GM19468 (cell line): ENCODE results near the gene SRA1.
"Not testable (repeated sequence)": the region's sequence is repeated elsewhere in the genome, so short reads cannot be mapped to it uniquely, and the experiment has no call there.

ENCODE experiments used
- ATAC-seq: cut with Tn5 transposase; IDR thresholded peaks from one replicate; pipeline ENCODE4 v1.9.1; 2021; ENCODE audit warnings: mild to moderate bottlenecking, moderate library complexity, moderate number of reproducible peaks; ENCODE audit not compliant: unreplicated experiment; ENCODE audit errors: extremely low read depth

The SRA1 gene

GRCh38 chr5:140557136-140557805, at the start of gene SRA1:
SRA1 (minus strand) TSS chr5:140557473; CDS start chr5:140557452, 21 bp downstream.
- ATAC-seq, result peak; percentile 99

- no peak for ATAC-seq
Measured at GRCh38 chr5:140607031-140607430, 49.8 kb upstream of the SRA1 start.

DNA sequence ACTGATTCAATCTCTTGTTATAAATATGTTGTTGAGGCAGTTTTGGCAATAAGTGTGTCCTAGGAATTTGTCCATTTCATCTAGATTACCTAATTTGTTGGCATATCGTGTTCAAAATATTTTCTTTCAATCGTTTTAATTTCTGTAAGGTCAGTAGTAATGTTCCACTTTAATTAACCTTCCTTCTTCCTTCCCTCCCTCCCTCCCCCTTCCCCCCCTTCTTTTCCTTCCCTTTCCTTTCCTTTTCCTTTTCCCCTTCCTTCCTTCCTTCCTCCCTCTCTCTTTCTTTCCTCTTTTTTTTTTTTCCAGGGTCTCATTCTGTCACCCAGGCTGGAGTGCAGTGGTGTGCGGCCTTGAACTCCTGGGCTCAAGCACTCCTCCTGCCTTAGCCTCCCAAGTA, 48.6 kb upstream of the SRA1 start:
- ATAC-seq, result no peak

DNA sequence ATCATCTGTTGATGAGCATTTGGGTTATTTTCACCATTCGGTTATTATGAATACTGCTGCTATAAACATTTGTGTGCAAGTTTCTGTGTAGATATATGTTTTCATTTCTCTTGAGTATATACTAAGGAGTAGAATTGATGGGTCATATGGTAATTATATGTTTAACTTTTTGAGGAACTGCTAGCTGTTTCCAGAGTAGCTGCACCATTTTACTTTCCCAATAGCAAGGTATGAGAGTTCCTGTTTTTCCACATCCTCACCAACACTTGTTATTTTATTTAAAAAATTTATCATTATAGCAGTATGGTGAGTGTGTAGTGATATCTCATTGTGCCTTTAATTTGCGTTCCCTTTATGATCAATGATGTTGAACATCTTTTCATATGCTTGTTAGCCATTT, 46.5 kb upstream of the SRA1 start:
- ATAC-seq, result no peak

- ATAC-seq, result not testable (repeated sequence)
Measured at GRCh38 chr5:140603446-140603698, 46.1 kb upstream of the SRA1 start.

GRCh38 chr5:140602147-140602546, 44.9 kb upstream of the SRA1 start:
- ATAC-seq, result no peak

- ATAC-seq, result no peak
Measured at GRCh38 chr5:140600096-140600495, 42.8 kb upstream of the SRA1 start.

GRCh38 chr5:140598836-140599235, 41.6 kb upstream of the SRA1 start:
- ATAC-seq, result no peak

GRCh38 chr5:140596321-140596741, 39.1 kb upstream of the SRA1 start:
- no peak for ATAC-seq

- no peak for ATAC-seq
Measured at GRCh38 chr5:140595538-140596300, 38.4 kb upstream of the SRA1 start.

DNA sequence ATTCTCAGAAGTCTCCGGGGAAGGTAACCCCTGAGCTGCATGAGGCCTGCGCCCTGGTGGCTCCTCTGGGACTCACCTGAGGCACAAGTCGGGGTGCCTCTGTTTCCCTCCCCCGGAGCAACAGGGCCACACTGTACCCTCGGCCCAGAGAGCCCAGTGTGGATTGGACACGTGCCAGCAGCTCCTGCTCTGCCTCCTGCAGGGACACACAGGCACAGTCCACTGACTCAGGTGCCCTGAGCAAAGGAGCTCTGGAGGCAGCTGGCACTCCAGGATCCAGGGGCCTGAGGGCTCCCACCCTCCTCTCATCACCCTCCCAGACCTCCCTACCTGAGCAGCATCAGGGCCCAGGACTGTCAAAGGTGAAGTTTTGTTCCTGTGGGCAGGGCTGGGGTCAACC, 36.9 kb upstream of the SRA1 start:
- ATAC-seq, result no peak

GRCh38 chr5:140593070-140593469, 35.8 kb upstream of the SRA1 start:
- not testable (repeated sequence) for ATAC-seq

DNA sequence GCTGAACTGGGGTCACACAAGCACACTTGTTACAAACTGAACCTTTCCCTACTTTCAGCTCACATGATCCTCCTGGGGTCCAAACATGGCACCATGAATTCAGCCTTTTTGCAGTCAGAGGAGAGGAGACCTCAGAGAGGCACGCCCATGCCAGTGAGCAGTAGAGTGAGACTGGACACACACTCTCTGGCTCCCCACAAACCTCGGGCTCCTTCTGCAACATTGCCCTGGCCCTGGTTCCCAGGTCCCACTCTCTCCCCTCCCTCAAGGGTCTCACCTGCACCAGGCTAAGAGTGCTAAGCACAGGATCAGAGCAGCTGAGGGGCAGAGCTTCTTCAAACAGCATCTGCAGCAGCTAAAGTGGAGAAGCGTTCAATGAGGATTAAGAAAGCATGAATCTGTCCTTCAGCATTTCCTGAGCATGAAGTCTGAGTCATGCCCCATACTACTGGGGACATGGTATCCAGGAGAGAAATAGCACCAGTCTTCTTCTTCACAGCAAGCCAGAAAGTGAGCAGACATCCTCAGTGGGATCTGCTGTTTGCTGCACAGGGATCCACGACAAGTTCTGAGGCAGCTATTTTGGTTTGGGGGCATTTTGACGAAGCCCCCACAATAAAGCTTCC, 34.6 kb upstream of the SRA1 start:
- ATAC-seq, result no peak

DNA sequence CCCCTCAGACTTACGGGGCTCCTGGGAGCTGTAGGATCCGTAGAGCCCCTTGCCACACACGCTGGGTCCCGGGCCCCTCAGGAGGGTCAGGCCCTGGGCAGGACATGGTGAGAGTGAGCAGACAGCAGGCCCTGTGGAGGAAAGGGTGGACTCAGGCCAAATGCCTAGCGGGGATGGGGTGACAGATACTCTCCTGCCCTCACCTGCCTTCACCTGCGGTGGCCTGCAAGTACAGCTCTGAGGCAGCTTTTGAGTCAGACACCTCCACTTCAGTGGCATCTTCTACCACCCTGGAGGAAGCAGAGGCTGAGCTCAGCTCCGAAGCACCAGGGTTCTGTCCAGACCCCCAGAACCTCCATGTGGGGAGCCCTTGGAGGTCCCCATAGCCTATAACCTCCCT, 33.6 kb upstream of the SRA1 start:
- no peak for ATAC-seq

DNA sequence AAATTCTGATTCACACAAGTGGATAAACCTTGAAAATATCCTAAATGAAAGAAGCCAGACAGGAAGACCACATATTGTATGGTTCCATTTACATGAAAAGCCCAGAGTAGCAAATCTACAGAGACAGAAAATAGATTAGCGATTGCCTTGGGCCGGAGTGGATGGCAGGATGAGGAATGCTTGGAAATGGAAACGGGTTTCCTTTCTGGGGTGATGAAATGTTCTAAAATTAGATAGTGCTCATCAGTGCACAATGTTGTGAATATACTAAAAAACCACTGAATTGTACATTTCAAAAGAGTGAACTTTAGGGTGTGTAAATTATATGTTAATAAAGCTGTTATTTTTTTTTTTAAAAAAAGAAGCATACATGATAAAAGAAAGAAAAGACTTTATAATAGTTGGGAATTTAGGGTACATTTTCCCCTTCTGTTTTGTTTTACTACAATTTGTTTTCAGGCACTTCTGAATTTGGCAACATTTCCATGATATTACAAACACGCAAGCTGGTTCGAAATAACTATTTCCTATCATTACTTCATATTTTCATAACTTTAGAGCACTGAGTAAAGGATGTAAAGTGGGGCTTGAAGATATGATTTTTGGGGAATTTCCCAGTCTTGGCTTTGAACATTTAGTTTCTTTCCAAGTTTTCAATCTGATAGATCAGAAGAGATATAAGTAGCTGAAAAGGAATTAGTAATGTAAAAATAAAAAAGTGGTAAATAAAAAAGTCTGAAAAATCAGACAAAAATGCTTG, 31.2 kb upstream of the SRA1 start:
- ATAC-seq, result no peak

GRCh38 chr5:140587495-140587894, 30.2 kb upstream of the SRA1 start:
- ATAC-seq, result no peak

DNA sequence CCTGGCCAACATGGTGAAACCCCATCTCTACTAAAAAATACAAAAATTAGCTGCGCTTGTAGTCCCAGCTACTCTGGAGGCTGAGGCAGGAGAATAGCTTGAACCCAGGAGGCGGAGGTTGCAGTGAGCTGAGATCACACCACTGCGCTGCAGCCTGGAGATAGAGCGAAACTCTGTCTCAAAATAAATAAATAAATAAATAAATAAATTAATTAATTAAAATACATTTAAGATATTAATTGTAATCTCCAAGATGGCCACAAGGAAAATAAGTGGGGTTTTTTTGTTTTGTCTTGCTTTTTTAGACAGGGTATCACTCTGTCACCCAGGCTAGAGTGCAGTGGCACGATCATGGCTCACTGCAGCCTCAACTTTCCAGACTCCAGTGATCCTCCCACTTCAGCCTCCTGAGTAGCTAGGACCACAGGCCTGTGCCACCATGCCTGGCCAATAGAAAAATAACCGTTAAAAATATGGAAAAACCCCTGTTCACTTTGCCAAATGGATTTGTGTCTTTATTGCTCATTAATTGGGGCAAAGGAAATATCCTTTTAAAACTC, 22.0 kb upstream of the SRA1 start:
- ATAC-seq, result not testable (repeated sequence)

DNA sequence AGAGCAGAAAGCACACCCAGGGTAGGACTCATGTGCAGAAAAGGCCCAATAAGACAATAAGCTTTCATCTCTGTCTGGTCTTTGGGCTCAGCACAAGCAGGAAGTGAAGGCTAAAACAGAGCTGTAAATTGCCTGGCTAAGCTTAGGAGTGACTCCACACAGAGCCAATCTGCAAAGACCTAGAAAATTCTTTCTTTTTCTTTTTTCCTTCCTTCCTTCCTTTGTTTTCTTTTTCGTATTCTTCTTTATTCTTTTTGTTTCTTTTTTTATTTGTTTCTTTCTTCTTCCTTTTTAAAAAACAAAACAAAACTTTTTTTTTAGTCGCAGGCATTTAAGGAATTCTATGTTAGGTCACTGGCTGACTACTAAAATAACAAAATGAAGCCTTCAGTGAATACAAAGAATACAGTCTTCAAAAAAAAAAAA, 19.5 kb upstream of the SRA1 start:
- ATAC-seq, result no peak

DNA sequence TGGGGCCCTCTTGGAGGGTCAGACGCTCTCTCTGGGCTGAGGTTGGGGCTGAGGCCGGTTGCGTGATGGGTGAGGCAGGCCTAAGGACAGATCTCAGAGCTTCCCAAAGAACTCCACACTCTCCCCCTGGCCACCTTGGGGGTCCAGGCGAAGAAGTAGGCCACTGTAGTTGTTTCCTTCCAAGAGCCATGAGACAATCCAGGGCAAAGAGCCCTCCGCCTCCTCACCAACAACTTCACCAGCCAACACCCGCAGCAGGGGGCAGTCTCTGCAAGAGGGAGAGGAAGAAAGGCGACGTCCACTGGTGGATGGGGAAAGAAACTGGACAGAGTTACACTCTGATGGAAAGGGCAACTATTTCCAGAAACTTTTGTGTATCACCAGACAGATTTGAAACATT, 18.0 kb upstream of the SRA1 start:
- no peak for ATAC-seq

GRCh38 chr5:140574165-140574564, 16.9 kb upstream of the SRA1 start:
- no peak for ATAC-seq

DNA sequence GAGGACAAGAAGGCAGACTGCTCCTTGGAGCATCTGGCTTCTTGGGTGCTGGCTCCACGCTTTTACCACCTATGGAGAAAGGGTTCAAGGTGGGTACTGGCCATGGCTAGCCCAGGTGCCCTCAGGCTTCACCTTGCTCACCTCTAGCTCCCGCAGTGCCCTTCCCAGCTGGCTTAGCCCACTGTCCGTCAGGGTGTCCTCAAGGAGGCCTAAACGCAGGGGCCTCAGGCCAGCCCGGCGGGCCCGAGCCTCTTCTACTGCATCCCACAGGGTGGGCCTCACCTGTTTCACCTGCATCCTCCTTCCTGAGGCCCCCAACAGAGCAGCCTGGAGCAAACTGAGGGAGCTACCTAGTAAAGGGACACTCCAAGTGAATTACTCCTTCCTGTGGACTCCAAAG, 16.4 kb upstream of the SRA1 start:
- no peak for ATAC-seq
